Muscle of back (tissue), 11 donors: ENCODE measurements around the gene ARHGEF6. TPM values are rescaled to one million over a fixed set of nuclear protein-coding genes. Genes with fewer than 3 reads are reported as not detected.
A peak's percentile ranks its signal among the peaks of the same experiment; 100 is the strongest.

Source experiments
- DNase-seq, 3 donors: peaks; one replicate each; pipeline versions ENCODE4 v3.0.0 to v3.0.0-alpha.2; 2013
- polyA plus RNA-seq, 10 donors: library from polyadenylated mRNA; unstranded; fragments of 120-200 nt; gene quantifications; one replicate each; pipeline ENCODE4 v1.2.1, GENCODE V29; 2013; ENCODE audit not compliant: insufficient read length in 10 of 10

ARHGEF6 gene
- polyA plus RNA-seq, 10 donors, result 33.5 to 65.1 (median 42.4) TPM

DNA sequence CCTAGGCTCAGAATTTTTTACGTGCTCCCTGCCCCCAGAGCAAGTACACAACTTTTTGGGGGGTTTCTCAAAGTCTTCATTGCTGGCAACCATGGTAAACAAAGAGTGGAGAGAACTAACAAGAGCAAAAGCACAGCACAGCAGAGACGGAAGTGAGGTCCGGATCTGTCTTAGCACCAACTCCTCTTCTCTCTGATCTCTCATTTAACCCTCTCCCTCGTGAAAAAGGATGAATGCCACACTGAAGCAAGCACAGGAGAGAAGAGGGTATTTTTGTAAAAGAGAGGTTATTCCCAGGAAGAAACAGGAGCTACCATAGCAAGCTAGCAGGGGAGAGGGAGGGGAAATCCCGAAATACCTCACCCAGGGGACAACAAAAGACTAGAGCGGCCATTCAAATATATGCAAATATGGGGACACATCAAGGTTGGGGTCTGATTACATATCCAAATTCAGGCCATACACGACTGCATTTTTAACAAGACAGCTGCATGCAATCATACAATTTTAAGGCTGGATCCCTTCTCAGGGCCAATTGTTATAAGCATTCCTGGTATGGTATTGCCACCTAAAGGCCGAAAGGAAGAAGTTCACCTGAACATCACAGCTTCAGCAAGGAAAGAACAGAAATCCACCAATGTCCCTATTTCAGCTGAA, 86.2 kb downstream of the ARHGEF6 start:
- peak; percentile 37 to 65 (median 51) for DNase-seq

DNA sequence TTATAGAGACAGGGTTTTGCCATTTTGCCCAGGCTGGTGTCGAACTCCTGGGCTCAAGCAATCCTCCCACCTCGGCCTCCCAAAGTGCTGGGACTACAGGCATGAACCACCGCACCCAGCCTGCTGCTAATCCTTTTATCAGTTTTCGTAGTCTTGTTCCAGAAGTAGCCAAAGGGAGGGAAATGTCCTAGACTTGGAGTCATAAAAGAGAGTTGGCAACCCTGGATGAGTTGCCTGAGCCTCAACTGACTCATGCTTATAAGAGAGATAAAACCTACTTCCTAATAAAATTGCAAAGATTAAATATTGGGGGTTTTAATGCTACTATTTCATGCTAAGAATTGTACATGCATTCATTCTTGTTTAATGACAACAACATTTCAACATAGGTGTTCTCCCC, 88.5 kb downstream of the ARHGEF6 start:
- no peak for DNase-seq

DNA sequence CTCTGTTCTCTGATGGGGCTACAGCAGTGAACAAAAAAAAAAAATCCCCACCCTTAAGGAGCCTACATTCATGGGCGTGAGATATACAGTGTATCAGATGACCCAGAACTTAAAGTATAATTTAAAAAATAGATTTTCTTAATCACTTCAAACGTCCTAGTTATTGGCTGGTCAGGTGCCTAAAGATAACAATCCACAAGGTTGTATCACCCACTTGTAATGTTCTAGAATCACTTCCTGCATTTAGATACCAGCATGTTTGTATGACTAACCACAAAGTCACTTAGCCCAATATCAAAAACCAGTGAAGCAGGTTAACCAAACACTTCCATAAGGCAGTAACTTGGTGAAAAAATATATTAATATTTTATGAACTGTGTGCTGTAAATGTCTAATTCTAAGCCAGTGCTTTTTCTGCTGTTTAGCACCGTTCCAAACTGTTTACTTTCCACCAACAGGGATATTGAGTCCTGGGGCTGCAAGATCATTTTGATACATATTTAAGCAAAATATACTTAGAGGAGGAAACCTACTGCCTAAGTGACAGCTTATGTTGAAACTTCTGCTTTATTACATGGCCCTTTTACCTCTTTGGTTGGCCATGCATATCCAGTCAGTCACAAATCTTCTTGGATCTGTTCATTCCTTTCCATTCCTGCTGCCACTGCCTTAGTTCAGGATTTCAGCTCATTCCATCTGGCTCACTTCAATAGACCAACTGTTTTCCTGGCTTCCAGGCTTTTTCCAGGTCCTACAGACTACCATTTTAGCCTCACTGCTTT, 89.5 kb downstream of the ARHGEF6 start:
- DNase-seq, result no peak

DNA sequence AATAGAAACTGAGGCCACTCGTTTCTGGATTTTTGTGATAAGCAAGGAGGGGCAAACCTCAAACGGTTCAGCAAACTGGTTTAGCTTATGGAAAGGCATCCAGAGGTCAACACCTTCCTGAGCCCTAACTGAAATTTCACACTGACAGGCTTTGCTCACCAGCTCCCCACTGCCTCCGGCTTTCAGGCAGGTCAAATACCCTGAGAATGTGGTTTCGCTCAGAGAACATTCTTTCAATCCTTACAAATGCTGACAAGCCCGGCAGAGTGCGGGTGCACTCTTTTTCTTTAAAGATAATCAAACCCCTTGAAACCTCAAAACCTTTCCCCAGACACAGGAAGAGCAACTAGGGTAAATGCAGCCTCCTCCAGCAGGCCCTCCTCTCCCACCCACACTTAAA, 91.3 kb downstream of the ARHGEF6 start:
- DNase-seq, result no peak

DNA sequence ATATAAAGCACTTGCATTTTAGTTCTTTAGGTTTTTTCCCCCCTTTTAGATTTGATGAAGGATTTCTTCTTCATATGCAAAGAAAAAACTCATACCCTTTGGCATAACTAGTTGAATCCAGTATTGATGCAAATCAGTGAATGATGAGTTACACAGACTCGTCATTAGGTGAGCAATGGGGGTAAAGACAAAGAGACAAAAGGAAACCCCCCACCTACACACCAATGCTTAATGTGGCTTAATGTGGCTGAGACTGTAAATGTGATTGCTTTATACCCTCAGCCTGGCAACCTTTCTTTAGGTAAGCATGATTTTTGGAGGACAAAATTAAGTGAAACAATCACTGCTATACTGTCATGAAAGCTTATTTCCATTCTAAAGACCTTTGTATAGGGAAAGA, 93.3 kb downstream of the ARHGEF6 start:
- DNase-seq, result no peak

DNA sequence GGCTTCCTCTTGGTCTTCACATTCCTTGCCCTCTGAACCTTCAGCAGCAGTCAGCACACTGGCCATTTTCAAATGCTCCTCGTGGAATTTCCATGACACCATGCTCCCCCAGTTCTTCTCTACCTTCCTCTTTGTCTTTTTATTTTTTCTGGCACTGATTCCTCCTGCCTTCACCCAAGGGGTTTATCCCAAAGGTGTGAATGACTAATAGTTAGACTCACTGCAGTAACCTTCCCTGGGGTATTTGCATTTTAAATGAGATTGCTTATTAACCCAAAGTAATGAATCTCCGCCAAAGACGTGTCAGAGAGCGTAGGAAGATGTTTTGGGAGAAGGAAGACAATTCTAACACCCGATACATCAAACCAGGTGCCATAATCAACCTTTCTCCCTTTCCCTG, 96.6 kb downstream of the ARHGEF6 start:
- no peak for DNase-seq

DNA sequence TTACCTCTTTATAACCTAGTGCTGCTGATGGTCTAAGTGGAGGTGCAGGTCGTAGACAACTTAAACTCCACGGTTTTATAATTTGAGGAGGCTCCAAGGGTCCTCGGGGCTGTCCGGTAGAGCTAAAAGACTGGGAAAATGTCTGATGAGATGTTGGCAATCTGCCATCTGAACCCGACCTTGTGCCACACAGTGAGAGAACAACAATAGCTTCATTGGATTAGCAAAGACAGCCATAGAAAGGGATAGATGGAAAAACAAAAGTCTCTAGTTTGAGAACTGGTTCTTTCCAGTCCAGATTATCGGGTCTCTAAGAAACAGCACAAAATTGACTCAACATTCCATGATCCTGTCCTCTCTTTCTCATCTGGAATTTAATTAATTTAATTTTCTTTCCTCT, 101.2 kb downstream of the ARHGEF6 start:
- DNase-seq, result no peak

DNA sequence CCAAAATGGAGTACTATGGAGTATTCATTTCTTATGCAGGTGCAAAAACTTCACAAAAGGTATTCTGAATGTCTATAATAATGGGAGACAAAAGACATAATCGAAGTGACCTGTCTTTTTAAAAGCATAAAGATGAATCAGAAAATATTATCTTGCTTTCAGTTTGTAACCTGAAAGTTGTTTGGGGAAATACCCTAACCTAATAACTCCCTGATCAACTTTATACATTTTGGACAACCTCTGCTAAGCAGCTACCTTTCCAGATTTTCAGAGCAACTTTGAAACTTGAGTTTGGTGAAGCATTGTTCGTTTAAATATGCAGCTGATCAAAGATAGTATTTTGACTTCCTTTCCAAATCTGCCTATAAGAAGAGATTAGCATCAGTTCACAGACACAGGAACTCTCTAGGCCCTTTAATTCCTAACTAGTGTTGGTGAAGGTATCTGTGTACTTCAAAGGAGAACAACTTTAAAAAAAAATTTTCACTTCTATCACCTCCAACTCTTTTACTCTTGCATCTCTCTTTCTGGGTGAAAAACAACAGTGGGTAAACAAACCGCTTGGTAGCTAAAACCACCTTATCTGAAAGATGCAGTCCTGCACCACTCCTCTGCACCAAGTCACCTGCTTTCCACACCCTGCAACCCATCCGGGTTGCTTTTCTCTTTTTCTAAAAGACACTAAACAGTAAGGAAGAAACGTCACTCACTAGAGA, 106.3 kb downstream of the ARHGEF6 start:
- no peak for DNase-seq

DNA sequence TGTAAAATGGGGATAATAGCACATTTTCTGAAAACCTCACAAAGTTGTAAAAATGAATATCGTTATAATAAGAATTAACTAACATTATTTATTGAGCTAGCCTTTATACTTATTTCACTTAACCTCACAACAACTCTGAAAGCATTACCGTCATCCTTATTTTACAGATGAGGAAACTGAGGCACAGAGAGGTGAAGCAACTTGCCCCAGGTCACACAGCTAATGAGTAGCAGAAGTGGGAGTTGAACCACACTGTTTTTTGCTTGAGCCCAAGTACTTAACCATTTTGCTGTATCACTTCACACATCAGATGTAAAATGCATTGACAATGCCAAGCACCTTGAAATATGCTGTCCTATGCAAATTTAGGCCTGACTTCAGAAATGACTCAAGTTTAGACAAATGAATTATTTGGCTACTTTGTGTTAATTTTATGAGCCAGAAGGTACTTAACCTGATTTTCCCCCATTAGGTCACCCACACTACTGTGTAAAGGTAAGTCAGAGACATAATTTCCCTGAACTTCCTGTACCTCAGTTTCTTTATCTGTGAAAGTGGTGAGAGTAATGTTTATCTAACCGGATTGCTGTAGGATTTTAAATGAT, 109.6 kb downstream of the ARHGEF6 start:
- DNase-seq, result no peak

DNA sequence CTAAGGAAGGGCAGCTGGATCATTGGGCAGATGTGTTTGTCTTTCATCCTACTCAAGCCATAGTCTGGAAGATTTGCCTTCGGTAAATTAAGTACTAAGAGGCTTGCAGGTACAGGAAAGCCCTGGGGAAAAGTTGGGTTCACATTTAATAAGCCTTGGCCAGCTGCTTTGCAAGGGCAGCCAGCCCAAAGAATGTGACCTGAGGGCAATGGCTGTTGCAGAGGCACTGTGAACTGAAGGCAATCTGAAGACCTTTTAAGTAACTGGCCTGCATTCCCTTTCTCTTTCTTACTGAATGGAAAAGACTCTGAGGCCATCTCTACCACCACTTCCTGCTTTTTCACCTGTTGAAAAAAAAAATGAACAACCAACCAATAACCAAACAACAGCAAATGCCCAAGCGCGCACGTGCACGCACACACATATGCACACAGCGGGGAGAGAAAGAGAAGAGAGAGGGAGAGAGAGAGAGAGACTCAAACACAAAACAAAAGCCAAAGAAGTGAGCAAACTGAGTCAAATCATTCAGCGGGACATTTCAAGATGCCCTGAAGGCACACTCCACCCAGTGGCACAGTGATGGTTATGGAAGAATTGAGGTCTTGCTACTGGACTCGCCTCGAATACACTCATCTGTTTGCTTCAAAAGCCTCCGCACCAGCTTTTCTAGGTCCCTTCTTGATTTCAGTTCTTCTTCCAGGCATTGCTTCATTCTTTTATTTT, 113.1 kb downstream of the ARHGEF6 start:
- DNase-seq, result no peak

DNA sequence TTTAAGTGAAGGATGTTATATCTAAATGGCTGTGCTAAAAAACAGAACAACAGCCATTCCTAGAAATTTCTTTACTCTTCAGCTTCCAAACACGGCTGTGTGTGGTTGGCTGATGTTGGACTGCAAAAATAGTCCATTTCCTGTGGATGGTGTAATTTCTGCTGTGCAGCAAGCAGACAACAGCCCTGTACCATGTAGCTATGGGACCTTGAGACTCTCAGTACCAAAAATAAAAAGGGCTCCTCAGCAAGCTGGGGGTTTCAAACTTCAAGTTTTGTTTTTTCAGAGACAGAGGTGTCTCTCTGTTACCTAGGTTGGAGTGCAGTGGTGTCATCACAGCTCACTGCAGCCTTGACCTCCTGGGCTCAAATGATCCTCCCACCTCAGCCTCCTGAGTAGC, 114.6 kb downstream of the ARHGEF6 start:
- DNase-seq, result no peak

DNA sequence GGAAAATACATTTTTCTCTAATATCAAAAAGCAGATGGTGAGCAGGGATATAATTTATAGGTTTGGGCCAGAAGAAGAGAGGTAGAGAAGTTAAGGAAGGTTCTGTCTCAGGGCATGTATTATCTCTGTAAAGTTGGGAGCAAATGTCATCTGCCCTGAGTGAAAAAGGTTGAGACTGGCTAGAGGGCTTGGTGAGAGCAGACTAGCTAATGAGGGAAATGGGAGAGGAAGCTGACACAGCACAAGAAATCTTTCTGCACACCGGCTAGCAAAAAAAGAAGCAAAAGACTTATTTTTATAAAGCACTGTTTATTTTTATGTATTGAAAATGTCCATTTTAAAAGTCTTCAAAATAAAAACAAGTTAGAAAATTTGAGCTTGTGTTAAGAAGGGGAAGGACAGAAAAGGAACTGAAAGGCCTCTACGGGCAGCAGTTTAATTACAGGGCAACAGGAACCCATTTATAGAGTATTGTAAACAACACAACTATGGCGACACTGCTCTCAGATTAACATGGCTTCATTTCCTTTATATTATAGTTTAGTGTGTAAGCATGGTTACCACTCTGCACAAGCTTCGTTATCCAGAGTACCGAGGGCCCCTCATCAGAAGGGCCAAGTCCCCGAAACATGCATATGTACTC, 115.4 kb downstream of the ARHGEF6 start:
- no peak for DNase-seq

DNA sequence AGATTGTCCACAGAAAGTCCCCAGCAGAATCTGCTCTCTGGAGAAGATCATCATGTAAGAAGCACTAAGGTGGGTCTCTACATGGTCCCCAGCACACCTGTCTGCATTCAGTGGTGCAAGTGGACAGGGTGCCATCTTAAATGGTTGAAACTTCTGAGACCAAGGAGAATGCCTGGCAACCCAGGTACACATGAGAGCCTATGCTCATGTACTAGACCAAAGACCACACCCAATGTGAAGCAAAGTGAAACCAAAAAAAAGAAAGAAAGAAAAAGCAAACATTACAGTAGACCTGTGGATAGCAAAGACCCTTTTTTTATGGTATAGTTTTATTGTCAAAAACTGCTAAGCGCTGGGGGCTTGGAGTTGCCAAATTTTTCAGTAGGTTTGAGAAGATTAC, 117.8 kb downstream of the ARHGEF6 start:
- no peak for DNase-seq

DNA sequence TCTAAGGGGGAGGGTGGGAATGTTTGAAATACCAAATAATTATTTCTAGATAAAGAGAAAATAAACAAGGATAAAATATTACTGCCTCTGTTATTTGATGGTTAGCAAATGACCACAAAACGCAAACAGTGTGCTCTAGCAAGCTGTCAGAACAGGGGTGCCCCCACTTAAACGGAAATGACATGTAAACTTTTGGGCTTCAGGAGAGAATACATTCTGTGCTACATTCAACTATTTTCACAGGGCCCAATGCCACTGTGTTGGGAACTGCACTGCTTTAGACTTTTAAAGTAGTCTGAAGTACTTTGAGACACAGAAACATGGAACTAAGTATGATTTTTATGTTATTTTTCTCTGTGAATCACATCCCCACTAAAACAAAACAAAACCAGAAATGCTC, 118.6 kb downstream of the ARHGEF6 start:
- no peak for DNase-seq

DNA sequence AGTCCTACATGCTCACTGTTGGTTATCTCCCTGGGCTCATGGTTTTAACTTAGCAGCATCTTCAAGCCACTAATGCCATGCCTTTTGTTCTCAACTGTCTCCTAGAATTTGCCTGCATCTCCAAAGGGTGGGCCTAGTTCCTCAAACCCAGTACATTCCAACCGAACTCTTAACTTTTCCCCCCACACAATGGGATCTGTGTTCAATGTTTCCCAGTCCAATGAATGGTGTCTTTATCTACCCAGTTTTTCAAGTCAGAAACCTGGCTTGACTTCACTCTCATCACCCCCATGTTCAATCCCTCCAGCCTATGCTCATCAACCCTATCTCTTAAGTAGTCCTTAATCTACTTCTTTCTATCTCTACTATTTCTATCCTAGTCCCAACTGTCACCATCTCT, 119.8 kb downstream of the ARHGEF6 start:
- DNase-seq, result no peak

DNA sequence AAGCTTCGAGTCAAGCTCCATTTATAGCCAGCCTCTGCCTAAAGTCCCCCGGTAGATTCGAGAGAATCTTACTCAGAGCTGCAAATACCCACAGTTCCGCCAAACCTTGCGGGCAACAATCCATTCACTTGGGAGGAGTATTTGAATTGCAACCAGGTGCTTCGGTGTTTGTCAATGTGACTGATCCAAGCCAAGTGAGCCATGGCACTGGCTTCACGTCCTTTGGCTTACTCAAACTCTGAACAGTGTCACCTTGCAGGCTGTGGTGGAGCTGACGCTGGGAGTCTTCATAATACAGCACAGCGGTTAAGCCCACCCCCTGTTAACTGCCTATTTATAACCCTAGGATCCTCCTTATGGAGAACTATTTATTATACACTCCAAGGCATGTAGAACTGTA, 121.6 kb downstream of the ARHGEF6 start:
- DNase-seq, result no peak

DNA sequence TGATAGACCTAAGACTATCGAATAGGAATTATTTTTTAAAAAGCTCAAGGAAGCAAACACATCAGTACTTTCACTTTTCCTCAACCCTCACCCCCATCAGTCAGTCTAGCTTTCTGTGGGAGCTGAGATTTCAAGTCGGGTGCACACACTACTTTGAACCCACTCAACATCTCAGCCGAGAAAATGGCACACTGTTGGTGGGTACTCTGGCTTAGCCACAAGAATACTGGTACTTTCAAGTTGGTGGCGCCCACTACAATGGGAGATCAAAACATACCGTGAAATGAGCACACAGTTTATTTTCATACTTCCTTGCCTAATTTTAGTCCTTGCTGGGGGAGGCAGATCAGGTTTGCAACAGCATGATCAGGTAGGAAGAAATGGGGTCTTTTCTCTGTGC, 122.6 kb downstream of the ARHGEF6 start:
- no peak for DNase-seq

DNA sequence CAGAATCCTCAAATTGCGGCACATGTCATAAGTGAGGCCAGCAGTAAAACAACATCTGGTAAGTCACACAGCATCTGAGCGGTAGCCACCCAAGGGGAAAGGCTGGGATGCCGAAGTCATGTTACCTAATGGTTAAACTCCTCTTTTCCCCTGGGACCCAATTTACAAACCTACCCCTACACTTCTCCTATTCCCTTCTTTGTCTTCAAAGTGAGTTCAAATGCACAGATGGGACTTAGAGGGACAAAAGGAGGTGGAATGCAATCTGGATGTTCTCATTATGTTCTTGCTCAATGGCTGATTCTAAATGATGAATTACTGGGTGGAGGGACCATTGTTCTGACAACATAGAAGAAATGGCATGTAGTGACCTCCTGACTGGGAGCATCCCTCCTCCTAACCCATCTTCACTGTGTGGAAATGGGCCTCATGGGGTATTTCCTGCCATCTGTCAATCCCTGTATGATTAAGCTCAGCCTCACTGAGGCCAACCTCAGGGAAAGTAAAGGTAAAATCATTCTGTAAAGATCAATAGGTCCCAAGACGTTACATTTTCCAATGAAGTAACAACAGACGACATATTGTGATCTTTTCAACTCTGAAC, 124.3 kb downstream of the ARHGEF6 start:
- no peak for DNase-seq

DNA sequence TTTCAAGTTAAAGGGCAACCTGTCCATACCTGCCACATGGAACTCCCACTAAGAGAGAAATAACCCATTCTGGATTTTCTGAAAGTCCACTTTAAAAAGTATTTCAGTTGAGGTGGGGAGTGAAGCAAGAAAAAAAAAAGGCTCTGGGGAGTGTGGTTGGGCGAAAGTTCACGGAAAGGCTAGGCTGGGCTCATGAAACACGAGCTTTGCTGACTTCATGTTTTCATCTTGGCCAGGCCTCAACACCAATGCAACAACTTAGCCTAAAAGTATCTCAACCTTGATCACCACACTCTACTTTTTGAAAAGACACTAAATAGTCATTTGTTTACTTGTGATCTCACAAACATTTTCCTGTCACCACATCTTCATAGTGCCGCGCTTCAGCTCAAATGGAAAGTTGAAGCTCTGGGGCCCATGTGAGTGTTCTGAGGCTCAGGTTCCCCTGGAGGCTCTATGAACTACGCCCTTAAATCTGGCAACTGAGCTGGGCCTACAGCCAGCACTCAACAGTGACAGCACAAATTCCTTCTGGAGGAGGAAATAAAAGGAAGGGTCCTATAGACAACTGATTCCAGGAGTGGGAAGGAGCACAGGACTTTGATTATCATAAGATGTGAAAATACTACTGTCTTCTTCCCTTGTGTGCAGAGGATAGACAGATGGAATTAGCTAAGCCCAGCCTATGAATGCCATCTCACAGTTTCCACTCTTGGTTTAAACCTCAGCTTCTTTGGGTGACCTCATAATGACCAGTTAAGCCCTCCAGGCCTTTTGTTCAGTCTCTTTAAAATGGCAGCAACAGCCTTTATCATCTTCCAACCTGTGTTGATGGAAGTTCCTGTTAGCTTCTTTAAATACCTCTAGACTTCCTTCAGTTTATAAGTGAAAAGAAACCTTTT, 127.7 kb downstream of the ARHGEF6 start:
- DNase-seq, result peak in 2 of 3 donors; percentile 15 to 46

DNA sequence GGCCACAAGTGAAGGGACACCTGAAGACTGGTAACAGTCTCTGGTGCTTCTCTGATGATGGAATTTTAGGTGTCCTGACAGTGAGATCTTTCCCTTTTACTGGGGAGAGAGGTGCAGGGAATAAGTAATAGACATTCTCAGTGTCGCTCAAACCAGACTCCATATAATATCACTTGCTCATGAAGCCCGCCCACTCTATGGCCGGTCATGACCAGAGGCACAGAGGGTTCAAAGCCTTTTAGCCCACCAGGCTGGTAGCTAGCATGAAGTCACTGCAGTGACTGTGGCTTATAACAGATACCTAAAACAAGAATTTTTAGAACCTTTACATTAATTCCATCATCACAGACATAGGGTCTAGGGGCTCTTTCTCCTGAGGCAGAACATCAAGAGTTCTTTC, 129.9 kb downstream of the ARHGEF6 start:
- no peak for DNase-seq
